ENCODE data around the gene MSH3.
A peak's percentile ranks its signal among the peaks of the same experiment; 100 is the strongest.
"Not testable (repeated sequence)": the region's sequence is repeated elsewhere in the genome, so short reads cannot be mapped to it uniquely, and the experiment has no call there.

MSH3 gene

GRCh38 chr5:80739496-80739895 is 85.0 kb downstream of the MSH3 start:
- Histone ChIP-seq H3K4me1 (ENCODE audit: control insufficient read depth, low read depth, low read length) (no peaks in the 10 kb centered on the region), H3K27me3 (ENCODE audit: control insufficient read depth, insufficient read depth, low read length) (no peaks in the 10 kb centered on the region), H3K36me3 (ENCODE audit: control insufficient read depth, low read depth, low read length) (no peaks in the 10 kb centered on the region), H3K4me3 (ENCODE audit: low read length) (no peak overlapping the region), H3K9ac (ENCODE audit: low read length) (no peak overlapping the region), H3K9me3 (ENCODE audit: control insufficient read depth, low read depth, low read length) (no peaks in the 10 kb centered on the region), H3K27ac (ENCODE audit: low read length) (no peak overlapping the region)

GRCh38 chr5:80739898-80740297 is 85.4 kb downstream of the MSH3 start:
- no peaks in the 10 kb centered on the region for H3K9me3 ChIP-seq (ENCODE audit: control insufficient read depth, low read depth, low read length)
- no peak overlapping the region for H3K4me3 ChIP-seq (ENCODE audit: low read length)
- no peak overlapping the region for H3K9ac ChIP-seq (ENCODE audit: low read length)
- no peak overlapping the region for H3K27ac ChIP-seq (ENCODE audit: low read length)
- no peaks in the 10 kb centered on the region for H3K27me3 ChIP-seq (ENCODE audit: control insufficient read depth, insufficient read depth, low read length)
- no peaks in the 10 kb centered on the region for H3K36me3 ChIP-seq (ENCODE audit: control insufficient read depth, low read depth, low read length)
- H3K4me1 ChIP-seq (ENCODE audit: control insufficient read depth, low read depth, low read length): no peaks in the 10 kb centered on the region

- H3K27ac ChIP-seq (ENCODE audit: low read length); H3K9ac ChIP-seq (ENCODE audit: low read length); H3K27me3 ChIP-seq (ENCODE audit: control insufficient read depth, insufficient read depth, low read length); H3K36me3 ChIP-seq (ENCODE audit: control insufficient read depth, low read depth, low read length); H3K4me1 ChIP-seq (ENCODE audit: control insufficient read depth, low read depth, low read length); H3K9me3 ChIP-seq (ENCODE audit: control insufficient read depth, low read depth, low read length); H3K4me3 ChIP-seq (ENCODE audit: low read length): not testable (repeated sequence)
Measured at GRCh38 chr5:80740488-80740887, 86.0 kb downstream of the MSH3 start.

GRCh38 chr5:80740999-80741398 is 86.5 kb downstream of the MSH3 start:
- Histone ChIP-seq H3K36me3 (ENCODE audit: control insufficient read depth, low read depth, low read length) (no peaks in the 10 kb centered on the region), H3K4me3 (ENCODE audit: low read length) (no peak overlapping the region), H3K27me3 (ENCODE audit: control insufficient read depth, insufficient read depth, low read length) (no peaks in the 10 kb centered on the region), H3K4me1 (ENCODE audit: control insufficient read depth, low read depth, low read length) (no peaks in the 10 kb centered on the region), H3K9ac (ENCODE audit: low read length) (no peak overlapping the region), H3K9me3 (ENCODE audit: control insufficient read depth, low read depth, low read length) (no peaks in the 10 kb centered on the region), H3K27ac (ENCODE audit: low read length) (no peak overlapping the region)

GRCh38 chr5:80744149-80744548 is 89.7 kb downstream of the MSH3 start:
- Histone ChIP-seq H3K4me3 (ENCODE audit: low read length) (no peak overlapping the region), H3K27me3 (ENCODE audit: control insufficient read depth, insufficient read depth, low read length) (no peaks in the 10 kb centered on the region), H3K4me1 (ENCODE audit: control insufficient read depth, low read depth, low read length) (peaks cover 14% of the 10 kb centered on the region), H3K27ac (ENCODE audit: low read length) (no peak overlapping the region), H3K9ac (ENCODE audit: low read length) (no peak overlapping the region), H3K9me3 (ENCODE audit: control insufficient read depth, low read depth, low read length) (no peaks in the 10 kb centered on the region), H3K36me3 (ENCODE audit: control insufficient read depth, low read depth, low read length) (no peaks in the 10 kb centered on the region)

GRCh38 chr5:80745490-80745889 is 91.0 kb downstream of the MSH3 start:
- Histone ChIP-seq H3K27me3 (ENCODE audit: control insufficient read depth, insufficient read depth, low read length) (no peaks in the 10 kb centered on the region), H3K36me3 (ENCODE audit: control insufficient read depth, low read depth, low read length) (no peaks in the 10 kb centered on the region), H3K27ac (ENCODE audit: low read length) (no peak overlapping the region), H3K9ac (ENCODE audit: low read length) (no peak overlapping the region), H3K4me1 (ENCODE audit: control insufficient read depth, low read depth, low read length) (peaks cover 14% of the 10 kb centered on the region), H3K9me3 (ENCODE audit: control insufficient read depth, low read depth, low read length) (no peaks in the 10 kb centered on the region), H3K4me3 (ENCODE audit: low read length) (no peak overlapping the region)

GRCh38 chr5:80747922-80748321 is 93.5 kb downstream of the MSH3 start:
- Histone ChIP-seq H3K4me3 (ENCODE audit: low read length) (peak overlapping the region; percentile 4), H3K9ac (ENCODE audit: low read length) (no peak overlapping the region), H3K27ac (ENCODE audit: low read length) (no peak overlapping the region), H3K27me3 (ENCODE audit: control insufficient read depth, insufficient read depth, low read length) (no peaks in the 10 kb centered on the region), H3K36me3 (ENCODE audit: control insufficient read depth, low read depth, low read length) (no peaks in the 10 kb centered on the region), H3K9me3 (ENCODE audit: control insufficient read depth, low read depth, low read length) (no peaks in the 10 kb centered on the region), H3K4me1 (ENCODE audit: control insufficient read depth, low read depth, low read length) (peaks cover 14% of the 10 kb centered on the region)

GRCh38 chr5:80752427-80752826 is 98.0 kb downstream of the MSH3 start:
- no peak overlapping the region for H3K27ac ChIP-seq (ENCODE audit: low read length)
- no peak overlapping the region for H3K4me3 ChIP-seq (ENCODE audit: low read length)
- H3K4me1 ChIP-seq (ENCODE audit: control insufficient read depth, low read depth, low read length): peaks cover 31% of the 10 kb centered on the region
- H3K9me3 ChIP-seq (ENCODE audit: control insufficient read depth, low read depth, low read length): no peaks in the 10 kb centered on the region
- no peaks in the 10 kb centered on the region for H3K27me3 ChIP-seq (ENCODE audit: control insufficient read depth, insufficient read depth, low read length)
- H3K9ac ChIP-seq (ENCODE audit: low read length): no peak overlapping the region
- no peaks in the 10 kb centered on the region for H3K36me3 ChIP-seq (ENCODE audit: control insufficient read depth, low read depth, low read length)

GRCh38 chr5:80753712-80754111 is 99.3 kb downstream of the MSH3 start:
- Histone ChIP-seq H3K27ac (ENCODE audit: low read length) (no peak overlapping the region), H3K4me1 (ENCODE audit: control insufficient read depth, low read depth, low read length) (peaks cover 19% of the 10 kb centered on the region), H3K36me3 (ENCODE audit: control insufficient read depth, low read depth, low read length) (no peaks in the 10 kb centered on the region), H3K9me3 (ENCODE audit: control insufficient read depth, low read depth, low read length) (no peaks in the 10 kb centered on the region), H3K9ac (ENCODE audit: low read length) (no peak overlapping the region), H3K4me3 (ENCODE audit: low read length) (no peak overlapping the region), H3K27me3 (ENCODE audit: control insufficient read depth, insufficient read depth, low read length) (no peaks in the 10 kb centered on the region)

GRCh38 chr5:80754900-80755299 is 100.4 kb downstream of the MSH3 start:
- Histone ChIP-seq H3K36me3 (ENCODE audit: control insufficient read depth, low read depth, low read length) (no peaks in the 10 kb centered on the region), H3K4me3 (ENCODE audit: low read length) (no peak overlapping the region), H3K9ac (ENCODE audit: low read length) (no peak overlapping the region), H3K4me1 (ENCODE audit: control insufficient read depth, low read depth, low read length) (peaks cover 19% of the 10 kb centered on the region), H3K27me3 (ENCODE audit: control insufficient read depth, insufficient read depth, low read length) (no peaks in the 10 kb centered on the region), H3K9me3 (ENCODE audit: control insufficient read depth, low read depth, low read length) (no peaks in the 10 kb centered on the region), H3K27ac (ENCODE audit: low read length) (no peak overlapping the region)

- no peak overlapping the region for H3K27ac ChIP-seq (ENCODE audit: low read length)
Measured at GRCh38 chr5:80755626-80756025, 101.2 kb downstream of the MSH3 start.

GRCh38 chr5:80756292-80756691 is 101.8 kb downstream of the MSH3 start:
- Histone ChIP-seq H3K4me1 (ENCODE audit: control insufficient read depth, low read depth, low read length) (peaks cover 25% of the 10 kb centered on the region), H3K27ac (ENCODE audit: low read length) (no peak overlapping the region), H3K36me3 (ENCODE audit: control insufficient read depth, low read depth, low read length) (no peaks in the 10 kb centered on the region), H3K9me3 (ENCODE audit: control insufficient read depth, low read depth, low read length) (no peaks in the 10 kb centered on the region), H3K4me3 (ENCODE audit: low read length) (no peak overlapping the region), H3K27me3 (ENCODE audit: control insufficient read depth, insufficient read depth, low read length) (no peaks in the 10 kb centered on the region), H3K9ac (ENCODE audit: low read length) (no peak overlapping the region)

More at GRCh38 chr5:80755626-80756025, 101.2 kb downstream of the MSH3 start:
- H3K27me3 ChIP-seq (ENCODE audit: control insufficient read depth, insufficient read depth, low read length): no peaks in the 10 kb centered on the region
- no peaks in the 10 kb centered on the region for H3K36me3 ChIP-seq (ENCODE audit: control insufficient read depth, low read depth, low read length)
- no peak overlapping the region for H3K4me3 ChIP-seq (ENCODE audit: low read length)
- H3K9me3 ChIP-seq (ENCODE audit: control insufficient read depth, low read depth, low read length): no peaks in the 10 kb centered on the region
- H3K9ac ChIP-seq (ENCODE audit: low read length): no peak overlapping the region
- H3K4me1 ChIP-seq (ENCODE audit: control insufficient read depth, low read depth, low read length): peaks cover 20% of the 10 kb centered on the region

Data from iPS-18a (cell line).